Sciatic nerve (tissue), 2 donors: ENCODE data around the gene SOWAHB. TPM values are rescaled to one million over a fixed set of nuclear protein-coding genes. Genes with fewer than 3 reads are reported as not detected.

Experiments
- ATAC-seq: fragments of 200-7000 bp; cut with Tn5 transposase; one replicate; pipeline ENCODE4 v1.9.1; 2020; ENCODE audit warnings: mild to moderate bottlenecking, moderate library complexity
- DNase-seq: peaks from one replicate; pipeline ENCODE4 v3.0.0-alpha.2; 2020; ENCODE audit warnings: low spot score
- intact Hi-C: fragments of 100-400 bp; cut with DNase I; formaldehyde crosslinking; loops from one replicate; pipeline ENCODE4 v1.14.2; 2022
- total RNA-seq: library from RNA; stranded (reverse); fragmentation: NEBNext Ultra II Directional; extraction: Animal tissue kit (Norgen Biotek cat#: 25700); gene quantifications from one replicate; pipeline ENCODE4 v1.2.1, GENCODE V29; 2021
- donor health status: DM: no; HTN: no; CAD: no.
- donor health status: DM: no; HTN: no; CAD: no.

Gene SOWAHB
- total RNA-seq, 1 donor from 2014 or later = not detected

DNA sequence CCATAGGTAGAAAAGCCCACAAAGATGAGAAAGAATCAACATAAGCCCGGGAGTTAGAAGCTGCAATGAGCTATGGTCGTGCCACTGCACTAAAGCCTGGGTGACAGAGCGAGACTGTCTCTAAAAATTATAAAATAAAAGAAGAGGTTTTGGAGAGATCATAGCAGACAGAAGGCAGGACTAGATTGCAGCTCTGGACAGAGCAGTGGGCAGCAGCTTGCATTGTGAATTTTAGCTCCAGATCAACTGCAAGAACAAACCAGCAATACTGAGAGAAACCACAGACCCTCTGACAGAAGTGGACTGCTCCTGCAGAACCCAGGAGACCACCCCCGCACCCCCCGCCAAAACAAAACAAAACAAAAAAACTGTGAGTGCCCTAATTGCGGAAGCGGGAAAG is 30.6 kb downstream of the SOWAHB start:
- intact Hi-C loops = no loop called here
- DNase-seq = no peak
- no peak for ATAC-seq

- no peak for ATAC-seq
- DNase-seq = no peak
- intact Hi-C loops = no loop called here
These were observed 31.3 kb downstream of the SOWAHB start for GRCh38 chr4:76866641-76867040.

- ATAC-seq (no peak), DNase-seq (no peak)
- intact Hi-C loops = no loop called here
These were observed 39.6 kb downstream of the SOWAHB start for GRCh38 chr4:76858319-76858718.

DNA sequence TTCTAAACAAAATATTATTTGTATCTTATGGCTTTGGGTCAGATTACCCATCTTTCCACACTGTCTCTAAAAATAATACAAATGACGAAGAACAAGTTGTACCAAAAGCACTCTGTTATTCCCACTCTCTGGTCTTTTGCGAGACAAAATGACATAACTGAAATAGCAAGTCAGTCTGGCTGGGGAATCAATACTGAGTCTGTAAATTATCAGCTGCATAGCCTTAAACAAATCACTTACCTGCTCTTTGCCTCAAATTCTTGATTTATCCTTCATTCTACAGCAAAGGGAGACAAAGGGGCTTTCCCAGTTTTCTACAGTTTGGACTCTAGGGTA is 40.9 kb downstream of the SOWAHB start:
- intact Hi-C loops = no loop called here
- ATAC-seq (peak; percentile 51), DNase-seq (no peak)

DNA sequence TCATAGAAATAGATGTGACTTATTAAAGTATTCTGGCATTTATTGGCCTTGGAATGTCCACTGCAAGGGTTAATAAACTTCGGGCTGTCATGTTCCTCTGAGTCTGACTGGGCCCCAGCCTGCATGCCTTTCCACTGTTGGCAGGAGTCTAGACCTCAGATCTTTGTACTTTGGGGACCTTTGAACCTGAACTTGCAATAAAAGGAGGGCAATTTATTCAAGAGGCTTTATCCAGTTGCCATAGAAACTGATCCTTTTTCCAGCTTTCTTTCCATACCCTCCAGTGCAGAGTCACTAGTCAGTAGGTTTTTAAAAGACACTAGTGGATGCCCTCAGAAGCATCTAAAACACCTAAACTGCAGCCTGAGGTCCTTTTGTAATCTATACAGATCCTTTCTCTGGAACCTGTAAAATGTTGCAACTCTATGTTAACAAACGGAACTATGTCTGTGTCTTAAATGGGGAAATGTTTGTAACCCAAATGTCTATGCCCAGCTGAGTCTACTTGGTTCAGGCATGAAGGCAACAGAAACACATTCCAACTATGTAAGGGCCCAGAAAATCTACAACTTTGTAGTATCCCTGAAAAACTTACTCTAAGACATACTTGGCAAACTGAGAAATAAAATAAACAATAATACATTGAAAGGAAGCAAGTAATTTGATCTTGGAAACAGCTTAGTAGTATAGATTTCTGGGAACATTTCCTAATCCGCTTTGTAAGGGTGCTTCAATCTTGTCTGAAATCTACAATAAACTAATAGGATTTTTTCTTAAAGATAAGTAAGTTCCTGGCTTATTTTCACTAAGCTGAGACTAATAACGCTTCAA is 41.5 kb downstream of the SOWAHB start:
- no peak for DNase-seq
- peak; percentile 78 for ATAC-seq
- intact Hi-C loops = no loop called here

- intact Hi-C loops = no loop called here
- ATAC-seq (no peak), DNase-seq (no peak)
These were observed 43.1 kb downstream of the SOWAHB start for GRCh38 chr4:76854858-76855257.

- no peak for DNase-seq
- ATAC-seq = no peak
- intact Hi-C loops = no loop called here
These were observed 46.6 kb downstream of the SOWAHB start for GRCh38 chr4:76851375-76851774.

GRCh38 chr4:76850010-76850441 is 47.9 kb downstream of the SOWAHB start:
- DNase-seq = no peak
- ATAC-seq = no peak
- intact Hi-C loops = no loop called here

Other genes with a start within 250 kb of the SOWAHB start
- 126 TPM for gene SEPTIN11, start 51.6 kb upstream of the SOWAHB start, total RNA-seq
- gene CCNI, start 177.8 kb upstream of the SOWAHB start, total RNA-seq = 301 TPM